SK-N-SH (cell line): ENCODE measurements around the gene C1D.
"Not testable (repeated sequence)": the region's sequence is repeated elsewhere in the genome, so short reads cannot be mapped to it uniquely, and the experiment has no call there.

Experiments used
- IRF3 ChIP-seq: fragments of 150-350 bp; IDR thresholded peaks from 2 replicates; pipeline ENCODE4 v1.6.1; 2016; ENCODE audit warnings: mild to moderate bottlenecking, low read depth, low read length
- RAD21 ChIP-seq: IDR thresholded peaks from 2 replicates; pipeline ENCODE4 v1.6.1; 2012; ENCODE audit warnings: mild to moderate bottlenecking, low read length
- RFX5 ChIP-seq: IDR thresholded peaks from 2 replicates; pipeline ENCODE4 v1.6.1; 2012; ENCODE audit warnings: mild to moderate bottlenecking, improper control_type of control experiment, low read length
- YY1 ChIP-seq: IDR thresholded peaks from 2 replicates; pipeline ENCODE4 v1.4.0; 2012; ENCODE audit warnings: low read depth, mild to moderate bottlenecking
- TF ChIP-seq, protein P1 (sequence below): fragments of 200-600 bp; sonication (generic); IDR thresholded peaks from 2 replicates; pipeline ENCODE4 v1.6.1; 2017; ENCODE audit warnings: antibody characterized with exemption, mild to moderate bottlenecking, moderate library complexity
- TF ChIP-seq, protein P2 (sequence below): IDR thresholded peaks from 2 replicates; pipeline ENCODE4 v1.6.1; 2012; ENCODE audit warnings: mild to moderate bottlenecking, low read depth, low read length, moderate library complexity

- TF ChIP-seq, protein P1, sequence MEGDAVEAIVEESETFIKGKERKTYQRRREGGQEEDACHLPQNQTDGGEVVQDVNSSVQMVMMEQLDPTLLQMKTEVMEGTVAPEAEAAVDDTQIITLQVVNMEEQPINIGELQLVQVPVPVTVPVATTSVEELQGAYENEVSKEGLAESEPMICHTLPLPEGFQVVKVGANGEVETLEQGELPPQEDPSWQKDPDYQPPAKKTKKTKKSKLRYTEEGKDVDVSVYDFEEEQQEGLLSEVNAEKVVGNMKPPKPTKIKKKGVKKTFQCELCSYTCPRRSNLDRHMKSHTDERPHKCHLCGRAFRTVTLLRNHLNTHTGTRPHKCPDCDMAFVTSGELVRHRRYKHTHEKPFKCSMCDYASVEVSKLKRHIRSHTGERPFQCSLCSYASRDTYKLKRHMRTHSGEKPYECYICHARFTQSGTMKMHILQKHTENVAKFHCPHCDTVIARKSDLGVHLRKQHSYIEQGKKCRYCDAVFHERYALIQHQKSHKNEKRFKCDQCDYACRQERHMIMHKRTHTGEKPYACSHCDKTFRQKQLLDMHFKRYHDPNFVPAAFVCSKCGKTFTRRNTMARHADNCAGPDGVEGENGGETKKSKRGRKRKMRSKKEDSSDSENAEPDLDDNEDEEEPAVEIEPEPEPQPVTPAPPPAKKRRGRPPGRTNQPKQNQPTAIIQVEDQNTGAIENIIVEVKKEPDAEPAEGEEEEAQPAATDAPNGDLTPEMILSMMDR, result not testable (repeated sequence)
- TF ChIP-seq RFX5, IRF3, RAD21, YY1: not testable (repeated sequence)
- TF ChIP-seq, protein P2, sequence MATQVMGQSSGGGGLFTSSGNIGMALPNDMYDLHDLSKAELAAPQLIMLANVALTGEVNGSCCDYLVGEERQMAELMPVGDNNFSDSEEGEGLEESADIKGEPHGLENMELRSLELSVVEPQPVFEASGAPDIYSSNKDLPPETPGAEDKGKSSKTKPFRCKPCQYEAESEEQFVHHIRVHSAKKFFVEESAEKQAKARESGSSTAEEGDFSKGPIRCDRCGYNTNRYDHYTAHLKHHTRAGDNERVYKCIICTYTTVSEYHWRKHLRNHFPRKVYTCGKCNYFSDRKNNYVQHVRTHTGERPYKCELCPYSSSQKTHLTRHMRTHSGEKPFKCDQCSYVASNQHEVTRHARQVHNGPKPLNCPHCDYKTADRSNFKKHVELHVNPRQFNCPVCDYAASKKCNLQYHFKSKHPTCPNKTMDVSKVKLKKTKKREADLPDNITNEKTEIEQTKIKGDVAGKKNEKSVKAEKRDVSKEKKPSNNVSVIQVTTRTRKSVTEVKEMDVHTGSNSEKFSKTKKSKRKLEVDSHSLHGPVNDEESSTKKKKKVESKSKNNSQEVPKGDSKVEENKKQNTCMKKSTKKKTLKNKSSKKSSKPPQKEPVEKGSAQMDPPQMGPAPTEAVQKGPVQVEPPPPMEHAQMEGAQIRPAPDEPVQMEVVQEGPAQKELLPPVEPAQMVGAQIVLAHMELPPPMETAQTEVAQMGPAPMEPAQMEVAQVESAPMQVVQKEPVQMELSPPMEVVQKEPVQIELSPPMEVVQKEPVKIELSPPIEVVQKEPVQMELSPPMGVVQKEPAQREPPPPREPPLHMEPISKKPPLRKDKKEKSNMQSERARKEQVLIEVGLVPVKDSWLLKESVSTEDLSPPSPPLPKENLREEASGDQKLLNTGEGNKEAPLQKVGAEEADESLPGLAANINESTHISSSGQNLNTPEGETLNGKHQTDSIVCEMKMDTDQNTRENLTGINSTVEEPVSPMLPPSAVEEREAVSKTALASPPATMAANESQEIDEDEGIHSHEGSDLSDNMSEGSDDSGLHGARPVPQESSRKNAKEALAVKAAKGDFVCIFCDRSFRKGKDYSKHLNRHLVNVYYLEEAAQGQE, result not testable (repeated sequence)
Measured at GRCh38 chr2:68063797-68064646, 1.2 kb upstream of the C1D start.
